ENCODE data around the gene TJAP1.

TJAP1 gene

DNA sequence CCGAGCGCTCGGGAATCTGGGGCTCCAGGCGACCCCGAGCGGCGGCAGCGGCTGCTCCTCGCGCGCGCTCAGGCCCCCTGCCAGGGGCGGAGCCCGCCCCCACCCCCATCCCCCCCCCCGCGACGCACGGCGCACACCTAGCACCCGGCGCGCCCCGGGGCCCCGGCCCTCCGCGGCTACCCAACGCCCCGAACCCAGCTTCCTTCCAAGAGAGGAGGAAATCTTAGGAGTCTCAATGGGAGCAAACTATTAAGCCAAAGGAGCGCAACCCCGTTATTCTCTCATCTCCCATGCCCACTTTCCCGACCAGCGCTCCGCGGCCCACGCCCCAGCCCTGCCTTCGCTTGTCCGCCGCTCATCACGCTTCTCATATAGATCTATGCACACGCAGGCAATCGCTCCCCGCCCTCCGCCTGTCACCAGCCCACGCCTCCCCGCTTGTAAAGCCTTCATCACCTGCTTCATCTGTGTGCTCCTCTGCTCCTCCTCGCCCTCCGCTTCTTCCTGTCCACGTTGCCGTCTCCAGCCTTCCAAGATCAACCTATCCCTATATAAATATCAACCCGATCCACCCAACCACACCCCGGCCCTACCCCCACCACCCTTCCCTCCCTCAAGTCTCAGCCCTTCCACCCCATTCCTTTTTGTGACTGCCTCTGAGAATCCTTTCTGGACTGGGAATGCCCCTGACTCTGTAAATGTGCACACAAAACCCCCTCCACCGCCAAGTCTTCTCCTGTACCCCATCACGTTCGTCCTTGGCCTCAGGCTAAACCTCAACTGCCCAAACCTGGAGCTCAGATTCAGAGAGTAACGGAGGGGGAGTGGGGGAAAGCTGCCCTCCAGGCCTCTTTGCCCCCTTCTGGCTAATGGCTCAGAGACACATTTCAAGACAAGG, 21.6 kb upstream of the TJAP1 start, which contains the start of gene DLK2 (continued):
- no peak for TF ChIP-seq ZNF354C (tag by site-specific recombination; IDR thresholded peaks at IDR 0.05; ENCODE audit: borderline replicate concordance, low read depth)
- TF ChIP-seq MEIS1 (CRISPR knock-in tag; IDR thresholded peaks at IDR 0.05; ENCODE audit: borderline replicate concordance) = no peak
- no peak for TF ChIP-seq ZNF211 (tag by site-specific recombination; IDR thresholded peaks at IDR 0.05; ENCODE audit: low read depth)
- no peak for TF ChIP-seq ZNF214 (tag by site-specific recombination; IDR thresholded peaks at IDR 0.05; ENCODE audit: borderline replicate concordance)
- no peak for TF ChIP-seq ZNF561 (tag by site-specific recombination; IDR thresholded peaks at IDR 0.05; ENCODE audit: borderline replicate concordance)
- TF ChIP-seq HOXD13 (CRISPR knock-in tag; IDR thresholded peaks at IDR 0.05; ENCODE audit: borderline replicate concordance) = no peak
- no peak for TF ChIP-seq ZNF155 (tag by site-specific recombination; IDR thresholded peaks at IDR 0.05)
- TF ChIP-seq, protein P1, sequence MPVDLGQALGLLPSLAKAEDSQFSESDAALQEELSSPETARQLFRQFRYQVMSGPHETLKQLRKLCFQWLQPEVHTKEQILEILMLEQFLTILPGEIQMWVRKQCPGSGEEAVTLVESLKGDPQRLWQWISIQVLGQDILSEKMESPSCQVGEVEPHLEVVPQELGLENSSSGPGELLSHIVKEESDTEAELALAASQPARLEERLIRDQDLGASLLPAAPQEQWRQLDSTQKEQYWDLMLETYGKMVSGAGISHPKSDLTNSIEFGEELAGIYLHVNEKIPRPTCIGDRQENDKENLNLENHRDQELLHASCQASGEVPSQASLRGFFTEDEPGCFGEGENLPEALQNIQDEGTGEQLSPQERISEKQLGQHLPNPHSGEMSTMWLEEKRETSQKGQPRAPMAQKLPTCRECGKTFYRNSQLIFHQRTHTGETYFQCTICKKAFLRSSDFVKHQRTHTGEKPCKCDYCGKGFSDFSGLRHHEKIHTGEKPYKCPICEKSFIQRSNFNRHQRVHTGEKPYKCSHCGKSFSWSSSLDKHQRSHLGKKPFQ (tag by site-specific recombination; IDR thresholded peaks at IDR 0.05) = no peak
- TF ChIP-seq ZNF510 (tag by site-specific recombination; IDR thresholded peaks at IDR 0.05; ENCODE audit: insufficient replicate concordance) = no peak
- TF ChIP-seq ZNF426 (tag by site-specific recombination; IDR thresholded peaks at IDR 0.05) = no peak
- no peak for TF ChIP-seq MYNN (tag by site-specific recombination; IDR thresholded peaks at IDR 0.05; ENCODE audit: borderline replicate concordance)
- TF ChIP-seq, protein P2, sequence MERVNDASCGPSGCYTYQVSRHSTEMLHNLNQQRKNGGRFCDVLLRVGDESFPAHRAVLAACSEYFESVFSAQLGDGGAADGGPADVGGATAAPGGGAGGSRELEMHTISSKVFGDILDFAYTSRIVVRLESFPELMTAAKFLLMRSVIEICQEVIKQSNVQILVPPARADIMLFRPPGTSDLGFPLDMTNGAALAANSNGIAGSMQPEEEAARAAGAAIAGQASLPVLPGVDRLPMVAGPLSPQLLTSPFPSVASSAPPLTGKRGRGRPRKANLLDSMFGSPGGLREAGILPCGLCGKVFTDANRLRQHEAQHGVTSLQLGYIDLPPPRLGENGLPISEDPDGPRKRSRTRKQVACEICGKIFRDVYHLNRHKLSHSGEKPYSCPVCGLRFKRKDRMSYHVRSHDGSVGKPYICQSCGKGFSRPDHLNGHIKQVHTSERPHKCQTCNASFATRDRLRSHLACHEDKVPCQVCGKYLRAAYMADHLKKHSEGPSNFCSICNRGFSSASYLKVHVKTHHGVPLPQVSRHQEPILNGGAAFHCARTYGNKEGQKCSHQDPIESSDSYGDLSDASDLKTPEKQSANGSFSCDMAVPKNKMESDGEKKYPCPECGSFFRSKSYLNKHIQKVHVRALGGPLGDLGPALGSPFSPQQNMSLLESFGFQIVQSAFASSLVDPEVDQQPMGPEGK (tag by site-specific recombination; IDR thresholded peaks at IDR 0.05) = peak; percentile 81
- TF ChIP-seq, protein P3, sequence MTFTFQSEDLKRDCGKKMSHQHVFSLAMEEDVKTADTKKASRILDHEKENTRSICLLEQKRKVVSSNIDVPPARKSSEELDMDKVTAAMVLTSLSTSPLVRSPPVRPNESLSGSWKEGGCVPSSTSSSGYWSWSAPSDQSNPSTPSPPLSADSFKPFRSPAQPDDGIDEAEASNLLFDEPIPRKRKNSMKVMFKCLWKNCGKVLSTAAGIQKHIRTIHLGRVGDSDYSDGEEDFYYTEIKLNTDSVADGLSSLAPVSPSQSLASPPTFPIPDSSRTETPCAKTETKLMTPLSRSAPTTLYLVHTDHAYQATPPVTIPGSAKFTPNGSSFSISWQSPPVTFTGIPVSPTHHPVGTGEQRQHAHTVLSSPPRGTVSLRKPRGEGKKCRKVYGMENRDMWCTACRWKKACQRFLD (tag by site-specific recombination; IDR thresholded peaks at IDR 0.05) = no peak
- TF ChIP-seq IKZF3 (tag by site-specific recombination; IDR thresholded peaks at IDR 0.05) = no peak
- no peak for TF ChIP-seq ZBTB21 (tag by site-specific recombination; IDR thresholded peaks at IDR 0.05)
- no peak for TF ChIP-seq ZNF658 (tag by site-specific recombination; IDR thresholded peaks at IDR 0.05)
- TF ChIP-seq GFI1B (tag by site-specific recombination; IDR thresholded peaks at IDR 0.05) = 0 out of 2 replicates have a peak, but pooled peaks have one; percentile 20
- no peak for TF ChIP-seq ZNF670 (tag by site-specific recombination; IDR thresholded peaks at IDR 0.05; ENCODE audit: low read depth)
- no peak for TF ChIP-seq ZBTB7A (tag by site-specific recombination; IDR thresholded peaks at IDR 0.05; ENCODE audit: low read depth)
- no peak for TF ChIP-seq ZNF24 (tag by site-specific recombination; IDR thresholded peaks at IDR 0.05)
- no peak for TF ChIP-seq YY1 (tag by site-specific recombination; IDR thresholded peaks at IDR 0.05)
- no peak for TF ChIP-seq ZNF843 (tag by site-specific recombination; IDR thresholded peaks at IDR 0.05)
- TF ChIP-seq ZNF157 (tag by site-specific recombination; IDR thresholded peaks at IDR 0.05) = no peak
- TF ChIP-seq, protein P4, sequence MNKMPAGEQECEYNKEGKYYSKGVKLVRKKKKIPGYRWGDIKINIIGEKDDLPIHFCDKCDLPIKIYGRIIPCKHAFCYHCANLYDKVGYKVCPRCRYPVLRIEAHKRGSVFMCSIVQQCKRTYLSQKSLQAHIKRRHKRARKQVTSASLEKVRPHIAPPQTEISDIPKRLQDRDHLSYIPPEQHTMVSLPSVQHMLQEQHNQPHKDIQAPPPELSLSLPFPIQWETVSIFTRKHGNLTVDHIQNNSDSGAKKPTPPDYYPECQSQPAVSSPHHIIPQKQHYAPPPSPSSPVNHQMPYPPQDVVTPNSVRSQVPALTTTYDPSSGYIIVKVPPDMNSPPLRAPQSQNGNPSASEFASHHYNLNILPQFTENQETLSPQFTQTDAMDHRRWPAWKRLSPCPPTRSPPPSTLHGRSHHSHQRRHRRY (tag by site-specific recombination; IDR thresholded peaks at IDR 0.05) = no peak
- TF ChIP-seq, protein P5, sequence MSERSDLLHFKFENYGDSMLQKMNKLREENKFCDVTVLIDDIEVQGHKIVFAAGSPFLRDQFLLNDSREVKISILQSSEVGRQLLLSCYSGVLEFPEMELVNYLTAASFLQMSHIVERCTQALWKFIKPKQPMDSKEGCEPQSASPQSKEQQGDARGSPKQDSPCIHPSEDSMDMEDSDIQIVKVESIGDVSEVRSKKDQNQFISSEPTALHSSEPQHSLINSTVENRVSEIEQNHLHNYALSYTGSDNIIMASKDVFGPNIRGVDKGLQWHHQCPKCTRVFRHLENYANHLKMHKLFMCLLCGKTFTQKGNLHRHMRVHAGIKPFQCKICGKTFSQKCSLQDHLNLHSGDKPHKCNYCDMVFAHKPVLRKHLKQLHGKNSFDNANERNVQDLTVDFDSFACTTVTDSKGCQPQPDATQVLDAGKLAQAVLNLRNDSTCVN (tag by site-specific recombination; optimal IDR thresholded peaks at IDR 0.05) = no peak
- TF ChIP-seq ZNF132 (tag by site-specific recombination; IDR thresholded peaks at IDR 0.05; ENCODE audit: borderline replicate concordance) = no peak
- TF ChIP-seq ZNF133 (tag by site-specific recombination; IDR thresholded peaks at IDR 0.05) = no peak
- TF ChIP-seq GLI4 (tag by site-specific recombination; IDR thresholded peaks at IDR 0.05) = no peak
- TF ChIP-seq, protein P6, sequence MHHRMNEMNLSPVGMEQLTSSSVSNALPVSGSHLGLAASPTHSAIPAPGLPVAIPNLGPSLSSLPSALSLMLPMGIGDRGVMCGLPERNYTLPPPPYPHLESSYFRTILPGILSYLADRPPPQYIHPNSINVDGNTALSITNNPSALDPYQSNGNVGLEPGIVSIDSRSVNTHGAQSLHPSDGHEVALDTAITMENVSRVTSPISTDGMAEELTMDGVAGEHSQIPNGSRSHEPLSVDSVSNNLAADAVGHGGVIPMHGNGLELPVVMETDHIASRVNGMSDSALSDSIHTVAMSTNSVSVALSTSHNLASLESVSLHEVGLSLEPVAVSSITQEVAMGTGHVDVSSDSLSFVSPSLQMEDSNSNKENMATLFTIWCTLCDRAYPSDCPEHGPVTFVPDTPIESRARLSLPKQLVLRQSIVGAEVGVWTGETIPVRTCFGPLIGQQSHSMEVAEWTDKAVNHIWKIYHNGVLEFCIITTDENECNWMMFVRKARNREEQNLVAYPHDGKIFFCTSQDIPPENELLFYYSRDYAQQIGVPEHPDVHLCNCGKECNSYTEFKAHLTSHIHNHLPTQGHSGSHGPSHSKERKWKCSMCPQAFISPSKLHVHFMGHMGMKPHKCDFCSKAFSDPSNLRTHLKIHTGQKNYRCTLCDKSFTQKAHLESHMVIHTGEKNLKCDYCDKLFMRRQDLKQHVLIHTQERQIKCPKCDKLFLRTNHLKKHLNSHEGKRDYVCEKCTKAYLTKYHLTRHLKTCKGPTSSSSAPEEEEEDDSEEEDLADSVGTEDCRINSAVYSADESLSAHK (tag by site-specific recombination; IDR thresholded peaks at IDR 0.05) = no peak; the same call in 1 of the 2 replicates
- TF ChIP-seq ZNF837 (tag by site-specific recombination; IDR thresholded peaks at IDR 0.05) = no peak
- no peak for TF ChIP-seq ZNF624 (tag by site-specific recombination; IDR thresholded peaks at IDR 0.05)
